Endometrial microvascular endothelial cells (primary cell): ENCODE data around the gene PLCD3. TPM values are rescaled to one million over a fixed set of nuclear protein-coding genes. Genes with fewer than 3 reads are reported as not detected.
"Not testable (repeated sequence)": the region's sequence is repeated elsewhere in the genome, so short reads cannot be mapped to it uniquely, and the experiment has no call there.

Experiments used
- in situ Hi-C: cut with HindIII; loops from 2 replicates; pipeline ENCODE4 v1.10.0; 2017; ENCODE audit warnings: low sequenced_read_pairs, low pct_unique_long_range_greater_than_20kb; ENCODE audit errors: inconsistent ontology term
- total RNA-seq: library from RNA; depleted of rRNA; stranded (reverse); fragments of >200 nt; gene quantifications from one replicate; pipeline ENCODE4 v1.2.3, GENCODE V29; 2015; ENCODE audit errors: inconsistent ontology term

Gene PLCD3
- total RNA-seq, 1 donor from 2014 or later = 16.2 TPM

DNA sequence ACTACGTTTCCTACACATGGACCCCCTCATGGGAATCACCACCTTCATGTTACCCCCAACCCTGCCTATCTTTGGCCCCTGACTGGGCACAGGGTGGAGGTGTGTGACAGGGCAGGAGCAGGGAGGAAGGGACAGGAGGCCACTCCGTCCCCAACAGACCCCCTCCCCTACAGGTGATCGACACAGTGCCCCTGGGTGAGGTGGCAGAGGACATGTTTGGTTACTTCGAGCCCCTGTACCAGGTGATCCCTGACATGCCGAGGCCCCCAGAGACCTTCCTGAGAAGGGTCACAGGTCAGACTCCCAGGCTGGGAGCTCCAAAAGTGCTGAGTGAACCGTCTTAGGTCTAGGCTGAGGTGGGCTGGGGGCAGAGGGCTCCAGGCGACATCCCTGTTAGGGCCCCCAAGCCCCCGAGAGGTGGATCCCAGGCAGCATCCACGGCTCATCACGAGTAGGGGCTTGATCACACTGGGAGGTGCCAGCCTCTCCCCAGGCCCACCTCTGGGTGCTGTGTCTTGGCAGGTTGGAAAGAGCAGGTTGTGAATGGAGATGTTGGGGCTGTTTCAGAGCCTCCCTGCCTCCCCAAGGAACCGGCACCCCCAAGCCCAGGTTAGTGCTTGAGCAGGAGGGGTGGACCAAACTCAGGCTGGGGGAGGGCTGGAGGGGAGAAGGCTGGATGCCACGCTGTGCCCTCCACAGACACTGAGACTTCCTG, 4.7 kb upstream of the PLCD3 start:
- in situ Hi-C loops = no loop called here

DNA sequence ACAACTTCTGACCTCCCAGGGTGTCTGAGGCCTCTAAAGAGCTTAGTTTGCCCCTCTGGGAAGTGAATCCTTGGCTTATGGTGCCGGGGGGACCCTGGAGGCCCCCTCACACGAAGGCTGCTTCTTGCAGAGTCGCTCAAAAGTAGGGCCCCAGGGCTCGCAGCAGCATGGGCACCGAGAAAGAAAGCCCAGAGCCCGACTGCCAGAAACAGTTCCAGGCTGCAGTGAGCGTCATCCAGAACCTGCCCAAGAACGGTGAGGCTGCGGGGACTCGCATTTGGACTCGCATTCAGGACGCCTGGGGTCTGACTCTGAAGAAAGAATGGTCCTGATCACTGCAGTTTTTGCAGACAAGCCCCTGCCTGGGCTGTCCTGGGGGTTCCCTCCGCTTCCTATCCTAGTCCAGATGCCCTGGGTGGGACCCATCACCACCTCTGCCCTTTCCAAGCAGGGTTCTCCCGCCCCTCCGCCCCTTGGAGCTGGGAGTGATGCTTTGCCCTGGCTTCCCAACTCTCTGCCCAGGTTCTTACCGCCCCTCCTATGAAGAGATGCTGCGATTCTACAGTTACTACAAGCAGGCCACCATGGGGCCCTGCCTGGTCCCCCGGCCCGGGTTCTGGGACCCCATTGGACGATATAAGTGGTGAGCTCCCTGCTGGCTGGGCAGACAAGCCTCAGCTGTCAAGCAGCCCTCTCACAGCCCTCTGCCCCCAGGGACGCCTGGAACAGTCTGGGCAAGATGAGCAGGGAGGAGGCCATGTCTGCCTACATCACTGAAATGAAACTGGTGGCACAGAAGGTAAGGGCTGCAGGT, 3.9 kb upstream of the PLCD3 start:
- in situ Hi-C loops = no loop called here

DNA sequence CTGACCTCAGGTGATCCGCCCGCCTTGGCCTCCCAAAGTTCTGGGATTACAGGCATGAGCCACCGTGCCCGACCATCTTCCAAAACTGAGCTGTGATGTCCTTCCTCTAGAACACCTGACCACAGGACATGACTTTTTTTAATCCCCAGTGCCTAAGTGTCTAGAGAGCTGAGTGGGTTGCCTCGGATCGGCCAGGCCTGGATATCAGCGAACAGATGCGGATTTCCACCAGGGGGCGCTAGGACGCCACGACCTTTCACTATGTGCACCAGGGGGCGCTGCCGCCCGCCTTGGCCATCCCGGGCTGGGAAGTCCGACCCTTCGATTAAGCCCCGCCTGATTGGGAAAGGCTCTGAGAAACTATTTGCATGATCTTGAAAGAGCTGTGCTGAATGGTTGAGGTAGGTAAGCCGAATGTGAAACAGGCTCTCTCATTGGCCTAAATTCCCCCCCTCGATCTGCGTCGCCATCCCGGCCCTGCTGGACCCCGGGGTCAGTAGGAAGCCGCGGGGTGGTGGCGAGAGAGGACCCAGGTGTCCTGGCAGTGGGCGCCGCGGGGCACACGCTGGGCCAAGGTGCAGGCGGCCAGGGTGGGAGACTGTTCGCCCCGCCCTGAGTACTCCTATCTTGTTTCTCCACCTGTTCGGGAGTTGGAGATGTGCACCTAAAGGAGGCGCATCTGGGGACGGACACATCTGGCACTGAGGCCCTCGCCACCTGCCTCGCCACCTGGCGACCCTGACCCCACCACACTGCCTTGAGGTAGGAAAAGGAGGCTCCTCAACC, 3.1 kb upstream of the PLCD3 start, which contains the start of gene ACBD4:
Gene ACBD4 (plus strand): TSS at position 496 of the 786 bp plus-strand sequence. CDS start 458 bp downstream, outside the sequence.
- in situ Hi-C loops = no loop called here

DNA sequence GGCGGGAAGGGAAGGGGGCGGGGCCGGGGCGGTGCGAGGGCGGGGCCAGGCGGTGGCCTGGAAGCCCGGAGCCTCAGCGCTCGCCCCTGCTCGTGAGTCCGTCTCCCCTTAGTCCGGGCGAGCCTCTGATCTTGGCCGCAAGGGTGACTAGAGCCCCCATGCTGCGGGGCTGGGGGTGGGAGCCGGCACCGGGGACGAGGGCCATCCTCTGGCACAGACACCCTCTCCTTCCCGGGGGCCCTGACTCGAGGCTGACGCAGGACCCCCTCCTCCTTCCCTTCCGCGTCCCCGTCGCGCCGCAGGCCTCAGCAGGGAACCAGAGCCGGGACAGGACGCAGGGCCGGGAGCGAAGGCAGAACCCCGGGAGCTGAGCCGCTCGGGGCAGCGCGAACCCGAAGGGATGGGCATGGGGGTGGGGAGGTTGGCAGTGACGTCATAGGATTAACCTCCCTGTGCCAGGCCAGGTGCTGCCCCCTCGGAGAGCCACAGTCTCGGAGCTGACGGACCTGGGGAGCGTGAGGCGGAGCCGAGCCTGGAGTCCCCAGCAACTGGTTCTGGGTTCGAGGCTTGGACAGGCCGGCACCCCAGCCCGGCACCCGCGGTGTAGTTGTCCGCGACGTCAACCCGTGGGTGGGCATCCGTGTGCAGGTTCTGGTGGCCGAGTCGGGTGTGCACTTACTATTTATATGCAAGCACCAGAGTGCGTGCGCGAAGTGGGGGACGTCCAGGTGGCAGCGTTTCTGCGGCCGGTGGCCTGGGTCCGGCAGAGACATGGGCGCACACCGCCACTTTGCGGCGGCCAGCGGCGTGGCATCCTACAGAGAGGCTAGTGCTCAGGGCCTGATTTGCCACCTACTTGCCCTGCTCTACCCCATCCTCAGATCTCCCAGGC, 503 bp upstream of the PLCD3 start:
- in situ Hi-C loops = no loop called here

DNA sequence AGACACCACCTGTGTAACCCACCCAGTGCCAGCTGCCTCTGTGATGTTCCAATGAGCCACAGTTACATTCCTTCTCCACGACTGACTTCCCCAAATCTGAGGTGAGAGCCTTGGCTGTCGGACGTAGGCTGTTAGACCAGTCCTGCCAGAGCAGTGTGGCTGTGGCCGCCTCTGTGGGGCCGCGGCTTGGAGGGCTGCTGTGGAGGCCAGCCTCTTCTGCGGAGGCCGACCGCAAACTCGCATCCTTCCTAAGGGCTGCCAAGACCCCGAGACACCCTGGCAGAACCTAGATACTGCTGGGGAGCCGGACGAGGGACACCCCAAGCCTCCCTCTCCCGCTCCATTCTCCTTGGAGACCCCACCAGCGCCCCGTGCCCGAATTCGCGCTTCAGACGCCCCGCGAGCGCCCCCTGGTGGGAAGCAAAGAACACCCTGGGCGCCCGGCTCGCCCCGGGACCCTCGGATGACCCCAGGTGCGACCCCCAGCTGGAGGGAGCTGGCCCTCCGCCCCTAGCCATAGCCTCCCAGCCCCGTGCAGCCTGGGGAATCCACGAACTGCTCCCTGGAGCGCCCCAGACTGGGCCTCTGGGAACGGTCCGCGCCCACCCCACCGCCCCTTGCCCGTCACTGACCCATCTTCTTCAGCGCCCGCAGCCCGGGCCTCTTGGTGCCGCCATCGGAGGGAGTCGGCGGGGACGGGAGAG, 547 bp downstream of the PLCD3 start:
- in situ Hi-C loops = no loop called here

DNA sequence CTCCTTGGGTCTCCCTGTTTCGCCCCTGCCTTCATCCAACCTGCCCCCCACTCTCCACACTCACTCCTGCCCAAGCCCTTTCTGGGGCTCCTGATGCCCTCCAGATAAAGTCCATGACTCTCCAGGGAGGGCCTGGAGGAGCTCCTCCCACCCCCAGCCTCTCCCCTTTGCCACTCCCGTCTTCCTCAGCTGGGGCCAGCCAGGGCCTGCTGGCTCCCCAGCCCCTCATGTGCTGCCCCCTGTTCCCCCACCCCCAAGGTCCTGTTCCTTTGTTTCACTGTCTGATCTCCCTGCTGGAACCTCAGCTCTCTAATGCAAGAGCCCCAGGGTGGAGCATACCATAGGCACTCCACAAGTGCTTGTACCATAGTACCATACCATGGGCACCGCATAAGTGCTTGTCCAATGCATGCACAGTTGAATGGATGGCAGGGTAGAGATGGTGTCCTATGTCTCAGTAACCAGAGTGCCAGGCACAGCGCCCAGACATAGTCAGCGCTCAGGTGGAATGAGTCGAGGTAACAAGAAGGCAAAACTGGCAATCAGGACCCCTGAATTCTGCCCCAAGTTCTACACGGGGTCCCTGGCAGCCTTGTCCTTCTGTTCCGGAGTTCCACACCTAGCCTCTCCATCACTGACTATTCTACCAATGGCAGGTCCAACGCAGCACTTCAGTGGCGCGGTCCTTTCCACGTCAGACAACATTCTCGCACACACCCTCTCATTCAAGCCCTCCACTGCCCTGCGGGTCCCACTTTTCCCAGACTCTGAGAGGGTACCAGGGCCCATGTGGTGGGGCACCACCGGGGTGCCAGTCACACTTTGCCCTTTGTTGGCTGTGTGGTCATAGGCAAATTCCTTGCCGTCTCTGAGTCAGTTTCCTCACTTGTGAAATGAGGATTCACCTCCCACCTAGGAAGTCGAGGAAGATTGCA, 1.4 kb downstream of the PLCD3 start:
- in situ Hi-C loops = no loop called here

DNA sequence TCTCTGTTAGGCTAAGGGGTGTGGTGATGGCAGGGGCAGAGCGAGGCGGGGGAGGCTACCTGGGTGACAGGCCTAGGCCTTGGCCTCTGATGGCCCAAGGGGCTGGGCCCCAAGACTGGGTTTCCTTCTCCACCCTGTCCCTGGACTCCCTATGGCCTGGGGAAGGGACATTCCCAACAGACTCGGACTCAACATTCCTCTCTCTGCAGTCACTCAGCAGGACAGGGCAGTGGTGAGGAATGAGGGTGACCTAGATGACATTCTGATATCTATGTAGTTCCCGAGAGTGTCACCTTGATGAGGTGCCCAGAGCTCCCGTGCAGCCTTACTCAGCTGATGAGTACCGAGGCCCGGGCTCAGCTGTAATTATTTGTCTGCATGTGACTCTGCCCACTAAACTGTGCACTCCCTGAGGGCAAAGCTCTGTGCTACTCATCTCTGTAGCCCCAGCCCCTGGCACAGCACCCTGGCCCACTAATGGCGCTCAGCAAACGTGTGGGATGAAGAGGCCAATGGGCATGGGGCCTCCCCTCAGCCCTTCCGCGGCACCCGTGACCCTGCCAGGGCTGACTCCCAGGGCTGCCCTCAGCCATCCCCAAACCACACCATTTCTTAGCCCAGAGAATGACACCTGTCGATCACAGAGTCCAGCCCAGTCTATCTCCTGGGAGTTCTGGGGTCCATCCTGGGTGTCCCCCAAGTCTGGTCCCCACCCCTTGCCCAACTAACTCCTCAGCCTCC, 2.2 kb downstream of the PLCD3 start:
- in situ Hi-C loops = no loop called here

DNA sequence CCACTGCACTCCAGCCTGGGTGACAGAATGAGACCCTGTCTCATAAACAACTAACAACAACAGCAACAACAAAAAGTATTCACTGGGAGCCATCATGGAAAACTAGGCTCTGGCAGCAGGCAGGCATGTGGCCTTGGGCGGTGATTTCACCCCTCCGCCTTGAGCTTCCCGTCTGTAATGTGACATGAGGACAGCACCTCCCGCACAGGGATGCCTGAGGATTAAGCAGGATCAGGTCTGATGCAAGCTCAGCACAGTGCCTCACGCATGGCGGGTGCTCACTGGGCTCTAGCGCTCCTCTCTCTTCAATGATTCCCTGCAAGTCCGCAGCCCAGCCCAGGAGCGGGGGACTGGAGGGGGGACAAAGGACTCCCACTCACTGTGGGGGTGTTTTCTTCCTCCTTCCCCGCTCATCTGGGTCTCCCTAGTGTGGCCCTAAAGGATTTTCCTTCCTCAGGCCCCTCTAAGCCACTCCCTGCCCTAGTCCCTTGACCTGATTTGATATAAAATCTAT, 2.8 kb downstream of the PLCD3 start:
- in situ Hi-C loops = no loop called here

DNA sequence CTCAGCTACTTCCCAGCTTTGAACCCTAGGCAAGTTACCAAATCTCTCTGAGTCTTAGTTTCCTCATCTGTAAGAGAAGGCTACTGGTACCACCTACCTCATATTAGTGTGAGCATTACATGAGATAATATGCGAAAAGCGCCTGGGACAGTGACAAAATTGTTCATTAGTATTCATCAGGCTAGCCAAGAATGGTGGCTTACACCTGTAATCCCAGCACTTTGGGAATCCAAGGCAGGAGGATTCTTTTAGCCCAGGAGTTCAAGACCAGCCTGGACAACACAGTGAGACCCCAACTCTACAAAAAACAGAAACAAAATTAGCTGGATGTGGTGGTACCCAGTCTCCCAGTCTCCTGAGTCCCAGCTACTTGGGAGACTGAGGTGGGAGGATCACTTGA, 3.3 kb downstream of the PLCD3 start:
- in situ Hi-C loops = no loop called here

DNA sequence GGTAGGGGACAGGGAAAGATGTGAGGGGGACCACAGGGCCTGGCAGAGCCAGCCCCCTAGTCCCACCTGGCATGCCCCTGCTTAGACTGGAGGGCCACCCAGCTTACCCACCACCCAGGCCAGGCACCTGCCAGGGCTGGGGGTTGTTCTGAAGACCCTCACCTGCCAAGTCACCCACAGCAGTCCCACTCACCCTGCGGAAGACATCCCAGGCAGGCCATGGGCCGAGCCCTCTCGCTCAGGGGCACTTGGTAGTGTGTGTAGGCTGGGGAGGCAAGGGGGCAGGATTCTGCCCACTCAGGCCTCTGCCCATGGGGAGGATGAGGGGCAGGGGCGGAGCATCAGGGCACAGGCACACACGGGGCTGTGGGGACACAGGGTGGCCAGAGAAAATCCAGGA, 4.0 kb downstream of the PLCD3 start:
- in situ Hi-C loops = no loop called here

DNA sequence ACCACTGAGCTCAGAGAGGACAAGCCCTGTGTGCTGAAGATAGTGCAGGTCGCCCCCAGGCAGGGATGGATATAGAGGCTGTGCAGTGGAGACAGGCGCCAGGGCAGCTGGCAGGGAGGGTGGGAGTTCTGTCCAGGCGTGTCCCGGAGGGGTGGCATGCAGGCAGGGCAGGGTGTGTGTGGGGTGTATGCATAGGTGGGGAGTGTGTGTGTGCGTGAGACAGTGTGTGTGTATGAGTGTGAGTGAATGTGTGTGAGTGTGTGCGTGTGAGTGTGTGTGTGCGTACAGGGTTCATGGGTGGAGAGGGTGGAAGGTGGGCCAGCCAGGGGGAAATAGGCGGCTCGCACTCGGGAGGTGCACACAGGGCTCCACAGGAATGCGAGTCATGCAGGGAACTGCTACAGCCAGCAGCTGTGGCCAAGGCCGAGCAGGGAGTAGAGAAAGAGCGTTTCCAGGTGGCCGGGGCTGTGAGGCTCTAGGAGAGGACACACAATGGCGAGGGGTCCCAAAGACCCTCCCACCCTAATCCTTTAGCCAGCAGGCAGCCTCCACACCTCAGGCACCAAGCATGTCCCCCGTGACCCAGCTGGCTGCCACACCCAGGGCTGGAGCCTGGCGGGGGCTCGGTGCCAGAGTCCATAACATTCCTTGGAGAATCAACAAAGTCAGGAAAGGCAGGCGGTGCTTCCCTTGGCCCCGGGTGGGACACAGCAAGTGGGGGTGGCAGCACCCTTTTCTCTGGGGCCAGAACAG, 4.6 kb downstream of the PLCD3 start:
- in situ Hi-C loops = no loop called here

DNA sequence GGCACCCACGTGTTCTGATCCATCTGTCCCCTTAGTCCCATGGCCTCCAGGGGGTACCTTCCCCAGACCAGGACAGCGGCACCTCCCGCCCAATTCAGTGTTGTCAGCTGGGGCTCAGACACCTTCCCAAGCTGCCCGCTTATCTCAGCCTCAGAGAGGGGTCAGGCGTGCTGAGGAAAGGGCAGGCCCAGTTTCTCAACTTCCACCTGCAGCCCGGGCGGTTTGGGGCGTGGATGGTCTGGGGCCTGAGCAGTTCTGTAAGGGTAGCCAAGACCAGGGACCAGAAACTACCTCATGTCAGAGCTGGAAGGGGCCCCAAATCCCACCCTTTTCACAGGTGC, 5.1 kb downstream of the PLCD3 start:
- in situ Hi-C loops = no loop called here

DNA sequence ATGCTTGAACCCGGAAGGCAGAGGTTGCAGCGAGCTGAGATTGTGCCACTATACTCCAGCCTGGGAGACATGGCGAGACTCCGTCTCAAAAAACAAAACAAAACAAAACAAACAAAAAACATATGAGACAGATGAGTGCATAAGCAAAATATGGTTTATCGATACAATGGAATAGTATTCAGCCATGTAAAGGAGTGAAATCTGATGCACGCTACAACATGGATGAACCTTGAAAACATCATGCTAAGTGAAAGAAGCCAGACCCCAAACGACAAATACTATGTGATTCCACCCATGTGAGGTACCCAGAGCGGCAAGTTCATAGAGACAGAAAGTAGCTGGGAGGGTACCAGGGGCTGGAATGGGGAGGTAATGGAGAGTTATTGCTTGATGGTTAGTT, 6.8 kb downstream of the PLCD3 start:
- in situ Hi-C loops = no loop called here

DNA sequence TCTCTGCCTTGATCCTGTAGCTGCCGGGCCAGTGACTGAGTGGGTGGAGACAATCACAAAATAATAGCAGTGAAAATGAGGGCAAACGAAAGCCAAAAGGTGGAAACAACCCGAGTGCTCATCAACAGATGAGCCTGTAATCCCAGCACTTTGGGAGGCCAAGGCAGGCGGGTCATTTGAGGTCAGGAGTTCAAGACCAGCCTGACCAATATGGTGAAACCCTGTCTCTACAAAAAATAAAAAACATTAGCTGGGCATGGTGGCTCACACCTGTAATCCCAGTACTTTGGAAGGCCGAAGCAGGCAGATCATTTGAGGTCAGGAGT, 7.6 kb downstream of the PLCD3 start:
- in situ Hi-C loops = not testable (repeated sequence)

DNA sequence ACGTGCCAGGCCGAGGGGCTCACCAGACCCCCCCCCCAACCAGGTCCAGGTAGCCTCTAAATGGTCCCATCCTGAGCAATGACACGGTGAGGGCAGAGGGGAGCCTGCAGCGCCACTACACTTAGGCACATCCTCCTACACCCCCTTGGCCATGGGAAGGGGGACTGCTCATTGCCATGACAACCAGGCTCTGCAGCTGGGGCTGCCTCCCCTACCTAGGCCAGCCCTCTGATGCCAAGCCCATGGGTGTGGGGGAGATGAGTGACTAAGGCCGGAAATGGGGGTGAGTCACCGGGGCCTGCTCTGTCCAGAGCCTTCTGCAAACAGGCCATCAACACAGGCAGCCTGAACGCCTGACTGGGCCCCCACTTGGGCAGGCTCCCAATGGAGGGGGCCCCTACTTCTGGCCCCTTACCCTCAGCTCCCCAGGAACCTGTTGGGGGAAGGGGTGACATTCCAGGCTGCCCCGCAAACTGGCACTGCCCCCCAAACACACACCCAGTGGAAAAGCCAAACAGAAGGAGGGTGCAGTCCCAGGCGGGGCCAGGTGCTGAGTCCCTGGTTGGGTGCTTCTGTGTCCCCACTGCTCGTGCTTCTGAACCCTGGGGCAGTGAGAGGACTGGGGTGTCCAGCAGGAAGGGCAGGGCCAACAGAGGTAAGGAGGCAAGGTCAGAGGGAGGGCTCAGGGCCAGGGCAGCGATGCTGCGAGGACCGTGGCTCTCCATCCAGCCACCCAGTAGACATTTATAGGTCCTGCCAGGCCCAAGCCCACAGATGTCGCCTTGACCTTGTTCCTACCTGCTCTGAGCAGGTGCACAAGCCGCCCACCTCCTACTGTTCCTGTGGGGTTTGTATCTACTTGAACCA, 8.2 kb downstream of the PLCD3 start:
- in situ Hi-C loops = no loop called here
